HG03460 (cell line): ENCODE results near the gene C12orf75.

ENCODE experiments used
- ATAC-seq: cut with Tn5 transposase; IDR thresholded peaks from one replicate; pipeline ENCODE4 v1.9.1; 2021; ENCODE audit not compliant: unreplicated experiment

Gene C12orf75

DNA sequence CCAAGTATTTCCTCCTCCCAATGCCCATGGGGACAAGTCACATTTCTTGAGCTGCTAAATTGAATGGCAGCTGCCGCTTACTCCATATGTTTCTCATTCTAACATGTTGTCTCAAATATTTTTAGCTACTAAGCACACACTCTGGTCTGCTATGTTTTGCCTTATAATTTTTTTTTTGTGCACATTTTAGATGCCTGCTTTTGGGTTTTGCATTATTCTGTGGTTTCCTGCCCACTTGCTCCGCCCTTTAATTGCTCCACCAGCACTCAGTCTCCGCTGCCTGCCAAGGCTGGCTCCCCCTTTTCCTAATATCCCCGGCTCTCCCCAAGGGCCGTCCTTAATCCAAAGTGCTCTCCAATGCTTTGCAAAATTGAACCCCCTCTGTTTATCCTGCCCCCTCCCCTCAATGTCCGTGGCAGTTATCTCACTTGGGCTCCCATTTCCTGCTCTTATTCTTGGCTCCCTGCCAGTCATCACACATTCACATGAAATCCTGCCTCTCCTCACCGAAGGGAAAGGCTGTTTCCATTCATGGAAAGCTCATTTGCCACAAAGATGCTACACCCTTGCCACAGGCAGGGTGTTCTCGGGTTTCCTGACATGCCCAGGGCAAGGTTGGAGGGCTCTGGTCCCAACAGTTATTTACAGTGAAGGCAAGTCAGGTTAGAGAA, 79.4 kb downstream of the C12orf75 start:
- ATAC-seq: no peak

DNA sequence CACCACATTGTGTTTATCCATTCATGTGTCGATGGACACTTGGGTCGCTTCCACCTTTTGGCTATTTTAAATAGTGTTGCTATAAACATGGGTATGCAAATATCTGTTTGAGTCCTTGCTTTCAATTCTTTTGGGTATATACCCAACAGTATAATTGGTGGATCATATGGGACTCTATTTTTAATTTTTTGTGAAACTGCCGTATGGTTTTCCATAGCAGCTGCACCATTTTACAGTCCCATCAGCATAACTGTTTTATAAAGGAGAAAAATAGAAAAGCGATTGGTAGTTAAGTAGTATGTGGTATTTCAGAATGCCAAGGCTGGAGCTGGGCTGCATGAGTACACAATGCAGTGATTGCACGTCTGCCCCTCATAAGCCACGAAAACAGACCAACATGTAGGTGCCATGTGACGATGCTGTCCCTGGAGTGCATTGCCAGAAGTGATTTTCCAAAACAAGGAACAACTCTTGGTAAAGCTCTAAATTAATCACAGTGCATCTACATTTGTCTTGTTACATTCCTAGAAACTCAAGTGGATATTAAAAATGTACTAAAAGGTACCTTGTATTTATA, 83.5 kb downstream of the C12orf75 start:
- ATAC-seq: no peak

GRCh38 chr12:105417732-105418131, 87.2 kb downstream of the C12orf75 start:
- ATAC-seq: no peak

GRCh38 chr12:105418229-105418628, 87.7 kb downstream of the C12orf75 start:
- no peak for ATAC-seq

GRCh38 chr12:105418821-105419291, 88.4 kb downstream of the C12orf75 start:
- no peak for ATAC-seq

DNA sequence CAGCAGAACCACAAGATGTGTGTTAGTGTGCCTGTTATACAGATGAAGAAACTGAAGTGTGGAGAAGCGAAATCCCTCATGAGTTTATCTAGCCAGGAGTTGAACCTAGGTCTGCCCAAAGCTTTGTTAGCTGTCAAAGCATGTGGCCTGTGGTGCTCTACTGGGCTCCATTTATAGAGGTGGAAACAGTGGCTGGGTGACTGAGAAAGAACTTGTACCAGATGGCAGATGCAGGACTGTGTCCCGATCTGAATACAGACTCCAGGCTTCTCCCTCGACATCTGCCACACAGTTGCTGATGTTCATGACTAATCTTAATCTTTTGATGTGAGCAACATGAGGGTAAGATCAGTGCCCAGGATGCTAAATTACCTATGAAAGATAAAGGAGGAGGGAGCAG, 89.1 kb downstream of the C12orf75 start:
- no peak for ATAC-seq

- ATAC-seq: no peak
Observed at GRCh38 chr12:105420046-105420445, 89.6 kb downstream of the C12orf75 start.

- no peak for ATAC-seq
Observed at GRCh38 chr12:105420659-105421240, 90.3 kb downstream of the C12orf75 start.
